SK-N-MC (cell line): ENCODE data around the gene CPLX3.

Experiments used
- EZH2 ChIP-seq: fragments of 200-600 bp; sonication (generic); IDR thresholded peaks from one replicate; pipeline ENCODE4 v1.6.1; 2017; ENCODE audit warnings: antibody characterized with exemption
- POLR2AphosphoS5 ChIP-seq: IDR thresholded peaks from 2 replicates; pipeline ENCODE4 v1.6.1; 2012; ENCODE audit warnings: mild to moderate bottlenecking, low read depth, low read length, borderline replicate concordance

GRCh38 chr15:74821790-74822158, 4.7 kb upstream of the CPLX3 start:
- TF ChIP-seq POLR2AphosphoS5 (no peak), EZH2 (no peak)
